ENCODE results near the gene MAGI2.

Gene MAGI2

GRCh38 chr7:79298145-79298760 lies 155.2 kb downstream of the MAGI2 start:
- no peak for DNase-seq

GRCh38 chr7:79296553-79297320 lies 156.7 kb downstream of the MAGI2 start:
- no peak for DNase-seq

DNA sequence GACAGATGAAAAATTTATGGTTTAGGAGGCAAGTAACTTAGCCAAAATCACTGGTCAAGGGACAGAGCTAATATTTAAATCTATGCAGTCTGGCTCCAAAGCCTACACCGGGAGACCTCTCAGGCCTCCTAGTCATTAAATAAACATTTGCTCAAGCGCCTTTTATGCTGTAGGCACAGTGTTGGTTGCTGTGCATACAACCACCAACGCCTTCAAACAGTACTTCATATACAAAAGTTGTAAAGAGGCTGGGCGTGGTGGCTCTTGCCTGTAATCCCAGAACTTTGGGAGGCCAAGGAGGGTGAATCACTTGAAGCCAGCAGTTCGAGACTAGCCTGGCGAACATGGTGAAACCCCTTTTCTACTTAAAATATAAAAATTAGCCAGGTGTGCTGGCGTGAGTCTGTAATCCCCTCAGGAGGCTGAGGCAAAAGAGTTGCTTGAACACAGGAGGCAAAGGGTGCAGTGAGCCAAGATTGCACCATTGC lies 159.8 kb downstream of the MAGI2 start:
- DNase-seq, result no peak

DNA sequence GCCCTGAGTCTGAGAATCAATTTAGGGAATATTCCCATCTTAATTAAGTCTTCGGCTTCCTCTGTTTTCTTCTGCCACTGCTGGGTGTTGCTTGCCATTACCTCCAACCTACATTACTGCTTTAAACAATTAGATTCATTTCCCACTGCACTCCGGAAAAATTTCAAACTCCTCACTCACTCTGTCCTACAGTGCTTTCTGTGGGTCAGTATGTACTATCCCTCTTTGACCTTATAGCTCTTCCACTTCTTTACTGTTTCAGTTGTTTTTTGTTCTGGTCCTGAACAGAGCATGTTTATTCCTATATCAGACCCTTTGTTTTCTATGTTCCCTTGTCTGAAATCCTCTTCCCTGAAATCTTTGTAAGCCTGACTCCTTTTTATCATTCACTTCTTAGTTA lies 160.6 kb downstream of the MAGI2 start:
- no peak for DNase-seq

DNA sequence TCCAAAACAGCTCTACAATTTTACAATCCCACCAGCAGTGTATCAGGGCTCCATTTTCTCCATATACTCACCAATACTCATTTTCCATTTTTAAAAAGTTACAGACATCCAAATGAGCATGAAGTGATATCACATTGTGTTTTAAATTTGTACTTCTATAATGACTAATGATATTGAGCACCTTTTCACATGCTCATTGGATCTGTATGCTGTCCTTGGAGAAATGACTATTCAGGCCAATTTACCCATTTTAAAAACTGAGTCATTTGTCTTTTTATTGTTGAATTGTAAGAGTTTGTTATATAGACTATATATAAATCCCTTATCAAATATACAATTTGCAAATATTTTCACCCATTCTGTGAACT lies 162.0 kb downstream of the MAGI2 start:
- DNase-seq, result no peak

DNA sequence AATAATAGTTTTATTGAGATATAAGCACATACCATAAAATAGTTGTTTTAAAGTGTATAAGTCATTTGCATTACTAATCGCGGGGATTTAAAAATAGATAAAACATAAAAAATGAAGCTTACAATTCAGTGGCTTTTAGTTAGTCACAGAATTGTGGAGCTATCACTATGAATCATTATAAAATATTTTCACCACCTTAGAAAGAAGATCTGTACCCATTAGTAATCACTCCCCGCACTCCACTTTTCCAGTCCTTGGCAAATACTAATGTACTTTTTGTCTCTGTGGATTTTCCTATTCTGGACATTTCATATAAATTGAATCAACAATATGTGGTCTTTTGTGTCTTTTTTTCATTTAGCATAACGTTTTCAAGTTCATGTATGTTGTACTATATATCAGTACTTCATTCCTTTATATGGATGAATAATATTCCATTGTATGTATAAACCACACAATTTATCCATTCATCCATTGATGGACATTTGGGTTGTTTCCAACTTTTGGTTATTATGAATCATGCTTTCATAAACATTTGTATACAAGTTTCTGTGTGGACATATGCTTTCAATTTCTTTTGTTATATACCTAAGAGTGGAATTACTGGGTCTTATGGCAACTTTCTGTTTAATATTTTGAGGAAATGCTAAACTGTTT lies 162.5 kb downstream of the MAGI2 start:
- DNase-seq, result no peak

DNA sequence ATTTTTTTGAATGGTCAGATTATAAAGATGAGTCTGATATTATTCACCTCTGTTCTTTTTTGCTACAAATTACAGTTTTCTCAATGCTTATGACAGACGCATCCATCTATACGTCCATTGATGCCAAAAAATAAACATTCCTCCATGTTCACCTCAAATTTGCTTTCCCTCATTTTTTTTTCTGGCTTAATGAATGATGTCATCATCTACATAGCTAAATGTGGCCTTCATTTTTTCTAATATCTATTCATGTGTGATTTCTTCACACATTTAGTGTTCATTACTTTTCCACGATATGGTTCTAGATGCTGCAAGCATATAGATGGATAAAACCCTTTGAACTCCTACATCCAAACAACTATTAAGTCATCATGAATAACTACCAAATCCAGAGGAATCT lies 163.1 kb downstream of the MAGI2 start:
- DNase-seq, result no peak

DNA sequence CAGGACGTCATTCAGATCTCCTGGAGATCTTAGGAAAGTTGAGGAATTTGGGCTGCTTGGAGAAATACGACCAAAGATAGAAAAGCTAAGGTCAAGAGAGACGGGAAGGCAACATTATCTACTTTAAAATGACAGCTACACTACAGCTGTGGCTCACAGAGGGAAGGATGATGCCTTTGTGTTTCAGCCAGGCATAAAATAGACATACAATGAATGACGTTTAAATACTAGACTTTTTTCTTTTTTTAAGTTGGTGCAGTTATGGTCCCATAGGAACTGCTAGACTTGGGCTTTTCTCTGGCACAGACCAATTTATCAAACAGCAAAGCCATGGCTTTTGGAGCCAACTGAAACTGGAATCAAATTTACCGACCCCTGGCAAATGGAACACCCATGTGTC lies 164.8 kb downstream of the MAGI2 start:
- DNase-seq, result no peak

DNA sequence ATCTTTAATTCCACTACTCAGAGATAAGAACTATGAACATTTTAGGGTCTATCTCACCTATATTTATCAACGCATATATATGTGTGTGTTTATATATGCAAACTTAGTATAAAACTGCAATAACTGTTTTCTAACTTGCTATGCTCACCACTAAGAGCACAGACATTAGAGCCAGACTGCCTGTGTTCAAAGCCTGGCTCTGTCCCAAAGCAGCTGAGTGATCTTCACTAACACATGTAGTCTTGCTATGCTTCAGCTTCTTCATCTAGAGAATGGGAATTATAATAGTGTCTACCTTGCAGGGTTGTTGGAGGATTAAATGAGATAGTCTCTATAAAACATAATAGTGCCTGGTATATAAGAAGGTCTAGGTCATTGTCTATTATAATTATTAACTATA lies 165.5 kb downstream of the MAGI2 start:
- no peak for DNase-seq

DNA sequence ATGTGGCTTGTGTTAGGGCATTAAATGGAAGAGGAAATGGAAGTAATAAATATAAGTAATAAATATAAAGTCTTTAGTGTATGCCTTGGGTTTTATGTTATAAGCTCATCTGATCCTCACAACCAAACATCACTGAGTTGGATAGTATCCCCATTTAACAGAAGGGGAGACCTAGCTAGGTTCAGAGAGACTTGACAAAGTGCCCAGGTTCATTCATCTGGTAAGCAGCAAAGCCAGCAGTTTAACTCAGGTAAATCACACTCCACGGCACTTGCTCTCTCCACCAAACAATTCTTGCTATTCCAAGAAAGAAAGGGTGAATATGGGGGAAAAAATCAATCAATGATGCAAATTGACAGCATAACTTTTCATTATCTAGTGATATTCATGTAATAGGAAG lies 167.3 kb downstream of the MAGI2 start:
- no peak for DNase-seq

GRCh38 chr7:79285756-79286155 lies 167.7 kb downstream of the MAGI2 start:
- no peak for DNase-seq

GRCh38 chr7:79284211-79284610 lies 169.3 kb downstream of the MAGI2 start:
- no peak for DNase-seq

GRCh38 chr7:79282882-79283602 lies 170.4 kb downstream of the MAGI2 start:
- DNase-seq, result no peak

DNA sequence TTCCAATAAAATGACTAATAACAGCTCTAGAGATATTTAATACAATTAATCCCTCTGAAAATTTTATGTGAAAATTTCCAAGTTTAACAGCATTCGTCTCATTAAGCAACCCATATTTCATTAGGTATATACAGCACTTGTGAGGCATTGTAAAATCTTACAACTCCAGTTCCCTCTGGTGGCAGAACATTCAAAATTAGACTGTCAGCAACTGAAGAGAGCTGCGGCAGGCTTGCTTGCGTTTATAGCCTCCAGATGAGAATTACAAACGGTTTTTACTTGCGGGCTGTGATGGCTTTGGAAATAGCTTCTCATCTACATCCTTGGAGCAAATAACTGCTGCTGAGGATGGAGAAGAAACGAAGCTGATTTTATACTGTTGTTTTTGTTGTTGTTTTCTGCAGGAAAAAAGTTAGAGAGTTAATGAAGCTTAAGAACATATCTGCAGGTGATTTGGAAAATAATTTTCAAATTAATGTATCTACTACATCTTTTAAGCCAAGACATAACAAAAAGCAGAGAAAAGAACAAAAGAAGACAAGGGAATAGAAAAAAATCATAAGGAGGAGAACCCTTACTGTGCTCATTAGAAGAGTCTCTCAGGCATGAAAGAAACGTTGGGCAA lies 171.3 kb downstream of the MAGI2 start:
- no peak for DNase-seq

DNA sequence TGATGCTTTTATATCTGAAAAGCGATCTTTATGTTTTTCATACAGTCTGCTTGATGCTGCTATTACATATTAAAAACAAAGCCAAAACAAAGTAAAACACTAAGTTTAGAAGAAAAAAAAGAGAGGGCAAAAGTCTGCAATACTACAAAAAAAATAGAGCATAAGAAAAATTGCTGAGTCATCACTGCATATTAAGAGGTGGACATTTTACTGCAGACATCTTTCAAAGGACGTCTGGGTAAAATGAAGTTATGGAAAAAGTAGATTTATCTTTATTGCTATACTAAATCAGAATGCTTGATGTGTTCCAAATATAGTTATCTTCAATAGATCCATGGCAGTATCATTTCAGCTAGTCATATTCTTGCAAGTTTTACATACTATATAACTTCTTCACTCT lies 172.0 kb downstream of the MAGI2 start:
- no peak for DNase-seq

- DNase-seq, result no peak
These were observed 180.5 kb downstream of the MAGI2 start for GRCh38 chr7:79272938-79273337.

- DNase-seq, result no peak
These were observed 181.3 kb downstream of the MAGI2 start for GRCh38 chr7:79272066-79272669.

DNA sequence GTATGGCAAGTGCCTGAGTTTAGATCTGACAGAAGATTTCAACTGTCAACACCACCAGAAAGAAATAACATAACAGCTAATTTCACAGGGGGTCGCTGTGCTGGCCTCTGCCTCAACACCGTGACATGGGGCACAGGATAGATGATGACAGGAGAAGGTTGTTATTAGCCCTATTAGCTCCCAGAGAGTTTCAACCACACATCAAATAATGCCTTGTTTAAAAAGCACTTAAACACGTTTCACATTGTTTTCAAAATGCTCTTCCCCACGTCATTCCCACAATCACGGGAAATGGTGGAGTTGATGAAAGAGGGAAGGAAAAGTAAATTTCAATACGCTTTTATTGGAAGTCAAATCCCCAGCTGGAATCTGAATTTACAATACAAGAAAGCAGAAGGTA lies 184.7 kb downstream of the MAGI2 start:
- no peak for DNase-seq

DNA sequence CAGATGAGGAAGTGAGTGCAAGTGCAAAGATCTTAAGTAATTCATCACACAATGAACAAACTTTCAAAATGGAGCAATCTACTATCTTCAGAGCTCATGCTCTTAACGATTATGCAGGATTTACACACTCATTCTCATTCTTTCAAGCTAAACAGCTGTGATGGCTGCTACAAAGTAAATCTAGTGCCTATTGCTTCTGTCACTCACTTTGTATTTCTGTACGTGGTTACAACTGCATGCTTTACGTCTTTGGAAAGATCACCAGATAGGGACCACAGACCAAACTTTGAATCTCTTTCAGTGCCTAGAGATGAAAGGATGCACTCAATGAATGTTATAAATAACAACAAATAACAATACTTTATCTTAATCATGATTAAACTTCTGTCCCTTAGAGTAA lies 194.6 kb downstream of the MAGI2 start:
- DNase-seq, result no peak

DNA sequence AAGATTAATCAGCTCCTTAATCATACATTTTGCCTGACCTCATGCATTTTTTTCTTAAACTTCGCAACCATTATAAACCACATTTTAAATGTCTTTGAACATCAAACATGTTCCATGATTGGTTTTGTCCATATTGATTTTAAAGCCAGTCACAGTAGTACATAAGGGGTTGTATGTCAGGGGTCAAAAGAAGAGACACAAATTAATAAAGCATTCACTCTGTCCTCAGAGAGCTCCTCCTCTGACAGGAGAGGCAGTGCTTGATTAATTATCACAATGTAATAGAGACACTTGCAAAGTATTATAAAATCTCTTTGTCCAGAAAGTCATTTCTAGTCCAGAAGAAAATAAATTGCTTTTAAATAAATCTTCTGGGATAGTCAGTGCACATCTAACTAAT lies 195.5 kb downstream of the MAGI2 start:
- DNase-seq, result no peak

- DNase-seq, result no peak
These were observed 207.7 kb downstream of the MAGI2 start for GRCh38 chr7:79245623-79246249.

- no peak for DNase-seq
These were observed 209.0 kb downstream of the MAGI2 start for GRCh38 chr7:79244482-79244881.
